Raji (cell line): Measurements from ENCODE around the gene PTPN22.

ENCODE experiments used
- POLR2A ChIP-seq: IDR thresholded peaks from 2 replicates; pipeline ENCODE4 v1.6.1; 2011; ENCODE audit warnings: low read depth, low read length, control low read depth; ENCODE audit not compliant: insufficient read depth

Gene PTPN22

GRCh38 chr1:113768916-113769600 is 102.5 kb downstream of the PTPN22 start:
- TF ChIP-seq POLR2A = no peak

GRCh38 chr1:113765306-113766230 is 105.9 kb downstream of the PTPN22 start:
- no peak for TF ChIP-seq POLR2A
